ENCODE measurements around the gene STX4. TPM values are rescaled to one million over a fixed set of nuclear protein-coding genes. Genes with fewer than 3 reads are reported as not detected.

Gene STX4
- total RNA-seq, 1 experiment from 2014 or later: 29.2 TPM

DNA sequence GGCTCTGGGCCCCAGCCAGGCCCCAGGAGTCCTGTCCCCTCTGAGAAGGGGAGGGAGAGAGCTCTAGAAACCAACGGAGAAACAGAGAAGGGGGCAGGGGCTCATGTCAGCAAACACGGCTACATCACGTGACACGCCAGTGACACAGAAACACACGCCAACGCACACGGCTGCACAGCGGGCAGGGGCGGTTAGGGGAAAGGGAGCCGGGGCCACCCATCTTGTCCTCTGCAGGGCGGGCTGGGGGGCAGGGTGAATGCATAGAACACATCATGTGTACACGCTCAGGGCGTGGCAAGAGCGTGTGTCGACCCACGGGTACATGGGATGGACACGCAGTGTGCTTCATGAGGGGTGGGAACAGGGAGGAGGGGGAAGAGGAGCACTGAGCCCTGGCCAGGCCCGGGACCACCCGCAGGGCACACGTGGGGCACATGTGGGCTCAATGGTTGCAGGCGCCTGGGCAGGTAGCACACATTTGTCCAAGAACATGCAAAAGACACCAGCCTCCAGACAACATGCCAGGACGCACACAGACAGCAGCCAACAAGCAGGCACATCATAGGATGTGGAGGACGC is 43.8 kb upstream of the STX4 start:
- Mint-ChIP-seq H3K27ac (ENCODE audit: unreplicated experiment) (no peak overlapping the region), H3K4me1 (ENCODE audit: low read depth, unreplicated experiment) (peaks cover 9% of the 10 kb centered on the region), H3K36me3 (ENCODE audit: insufficient read depth, unreplicated experiment) (no peaks in the 10 kb centered on the region), H3K9me3 (ENCODE audit: unreplicated experiment) (no peaks in the 10 kb centered on the region), H3K4me3 (ENCODE audit: unreplicated experiment) (no peak overlapping the region), H3K27me3 (ENCODE audit: insufficient read depth, unreplicated experiment) (no peaks in the 10 kb centered on the region)
- intact Hi-C loops (cut with micrococcal nuclease; ENCODE audit: unreplicated experiment): loop anchor here (5.0 kb wide), 1 partner anchor 153 kb away; no protein-coding TSS in a partner anchor
- Histone ChIP-seq H3K27me3 (replicated peaks; ENCODE audit: control insufficient read depth, insufficient read depth, low read length) (no peaks in the 10 kb centered on the region), H3K9me3 (no peaks in the 10 kb centered on the region), H3K4me1 (peaks cover 7% of the 10 kb centered on the region), H3K4me3 (ENCODE audit: low read depth, low read length) (no peak overlapping the region), H3K36me3 (ENCODE audit: control insufficient read depth, insufficient read depth, low read length) (no peaks in the 10 kb centered on the region)
- TF ChIP-seq, protein P1, sequence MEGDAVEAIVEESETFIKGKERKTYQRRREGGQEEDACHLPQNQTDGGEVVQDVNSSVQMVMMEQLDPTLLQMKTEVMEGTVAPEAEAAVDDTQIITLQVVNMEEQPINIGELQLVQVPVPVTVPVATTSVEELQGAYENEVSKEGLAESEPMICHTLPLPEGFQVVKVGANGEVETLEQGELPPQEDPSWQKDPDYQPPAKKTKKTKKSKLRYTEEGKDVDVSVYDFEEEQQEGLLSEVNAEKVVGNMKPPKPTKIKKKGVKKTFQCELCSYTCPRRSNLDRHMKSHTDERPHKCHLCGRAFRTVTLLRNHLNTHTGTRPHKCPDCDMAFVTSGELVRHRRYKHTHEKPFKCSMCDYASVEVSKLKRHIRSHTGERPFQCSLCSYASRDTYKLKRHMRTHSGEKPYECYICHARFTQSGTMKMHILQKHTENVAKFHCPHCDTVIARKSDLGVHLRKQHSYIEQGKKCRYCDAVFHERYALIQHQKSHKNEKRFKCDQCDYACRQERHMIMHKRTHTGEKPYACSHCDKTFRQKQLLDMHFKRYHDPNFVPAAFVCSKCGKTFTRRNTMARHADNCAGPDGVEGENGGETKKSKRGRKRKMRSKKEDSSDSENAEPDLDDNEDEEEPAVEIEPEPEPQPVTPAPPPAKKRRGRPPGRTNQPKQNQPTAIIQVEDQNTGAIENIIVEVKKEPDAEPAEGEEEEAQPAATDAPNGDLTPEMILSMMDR (IDR thresholded peaks at IDR 0.05; ENCODE audit: insufficient read depth in 1 of 2, low read depth in 1 of 2, low read length in 1 of 2, severe bottlenecking in 1 of 2, unreplicated experiment in 1 of 2): no peak
- BruUV-seq (replicated peaks): no TSS peak
- ChIA-PET CTCF (no interaction called here), POLR2A (no interaction called here)
- DNase-seq: no peak

DNA sequence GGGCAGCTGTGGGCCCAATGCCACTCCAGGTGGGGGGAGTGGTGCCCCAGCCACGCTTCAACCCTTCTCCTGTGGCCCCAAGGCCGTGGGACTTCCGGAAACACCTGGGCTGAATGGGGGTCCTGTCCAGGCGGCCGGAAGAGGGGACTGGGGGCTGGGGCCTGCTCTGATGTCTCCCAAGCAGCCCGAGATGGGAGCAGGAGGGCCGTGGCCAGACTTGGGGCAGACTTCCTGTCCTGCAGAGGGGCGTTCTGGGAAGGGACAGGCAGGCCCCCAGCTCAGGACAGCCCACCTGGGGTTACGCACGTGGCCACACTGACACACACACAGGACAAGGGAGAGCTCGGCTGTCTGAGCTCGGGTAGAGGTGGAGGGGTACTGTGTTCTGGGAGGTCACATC is 43.3 kb upstream of the STX4 start:
- no TSS peak for BruUV-seq (replicated peaks)
- peaks cover 11% of the 10 kb centered on the region for H3K4me1 Mint-ChIP-seq (ENCODE audit: low read depth, unreplicated experiment)
- H3K9me3 Mint-ChIP-seq (ENCODE audit: unreplicated experiment): no peaks in the 10 kb centered on the region
- POLR2A ChIA-PET: no interaction called here
- no peak overlapping the region for H3K27ac Mint-ChIP-seq (ENCODE audit: unreplicated experiment)
- Histone ChIP-seq H3K4me3 (ENCODE audit: low read depth, low read length) (no peak overlapping the region), H3K27me3 (replicated peaks; ENCODE audit: control insufficient read depth, insufficient read depth, low read length) (no peaks in the 10 kb centered on the region), H3K4me1 (peaks cover 4% of the 10 kb centered on the region), H3K36me3 (ENCODE audit: control insufficient read depth, insufficient read depth, low read length) (no peaks in the 10 kb centered on the region), H3K9me3 (no peaks in the 10 kb centered on the region)
- no peaks in the 10 kb centered on the region for H3K36me3 Mint-ChIP-seq (ENCODE audit: insufficient read depth, unreplicated experiment)
- H3K27me3 Mint-ChIP-seq (ENCODE audit: insufficient read depth, unreplicated experiment): no peaks in the 10 kb centered on the region
- intact Hi-C loops (cut with micrococcal nuclease; ENCODE audit: unreplicated experiment): no loop called here
- DNase-seq: no peak
- no peak overlapping the region for H3K4me3 Mint-ChIP-seq (ENCODE audit: unreplicated experiment)
- TF ChIP-seq, protein P1 (IDR thresholded peaks at IDR 0.05; ENCODE audit: insufficient read depth in 1 of 2, low read depth in 1 of 2, low read length in 1 of 2, severe bottlenecking in 1 of 2, unreplicated experiment in 1 of 2): no peak
- CTCF ChIA-PET: no interaction called here

DNA sequence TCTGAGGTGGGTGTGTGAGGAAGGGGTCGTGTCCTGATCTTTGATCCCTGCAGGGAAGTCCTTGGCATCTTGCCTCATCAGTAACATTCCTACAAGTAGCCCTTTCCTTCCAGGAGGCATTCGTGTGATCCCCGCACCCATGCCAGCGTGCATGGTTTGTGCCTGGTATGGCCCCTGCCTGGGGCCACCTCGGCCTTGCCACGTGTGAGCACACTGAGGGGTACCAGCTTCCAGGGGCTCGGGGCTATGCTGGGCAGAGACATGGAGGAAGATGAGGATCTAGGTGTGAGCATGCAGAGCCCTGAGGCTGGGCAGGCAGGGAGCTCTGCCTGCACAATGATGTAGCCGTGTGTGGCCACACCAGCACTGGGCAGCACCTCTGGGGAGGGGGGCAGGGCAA is 42.3 kb upstream of the STX4 start:
- CTCF ChIA-PET: no interaction called here
- H3K9me3 Mint-ChIP-seq (ENCODE audit: unreplicated experiment): no peaks in the 10 kb centered on the region
- DNase-seq: no peak

More for the DNA sequence above, 42.3 kb upstream of the STX4 start:
- H3K27me3 ChIP-seq (replicated peaks; ENCODE audit: control insufficient read depth, insufficient read depth, low read length): no peaks in the 10 kb centered on the region
- Mint-ChIP-seq H3K4me1 (ENCODE audit: low read depth, unreplicated experiment) (peaks cover 7% of the 10 kb centered on the region), H3K27me3 (ENCODE audit: insufficient read depth, unreplicated experiment) (no peaks in the 10 kb centered on the region), H3K4me3 (ENCODE audit: unreplicated experiment) (no peak overlapping the region), H3K36me3 (ENCODE audit: insufficient read depth, unreplicated experiment) (no peaks in the 10 kb centered on the region), H3K27ac (ENCODE audit: unreplicated experiment) (no peak overlapping the region)
- no peaks in the 10 kb centered on the region for H3K4me1 ChIP-seq
- intact Hi-C loops (cut with micrococcal nuclease; ENCODE audit: unreplicated experiment): no loop called here
- POLR2A ChIA-PET: no interaction called here
- no peaks in the 10 kb centered on the region for H3K9me3 ChIP-seq
- H3K4me3 ChIP-seq (ENCODE audit: low read depth, low read length): no peak overlapping the region
- H3K36me3 ChIP-seq (ENCODE audit: control insufficient read depth, insufficient read depth, low read length): no peaks in the 10 kb centered on the region
- TF ChIP-seq, protein P1 (IDR thresholded peaks at IDR 0.05; ENCODE audit: insufficient read depth in 1 of 2, low read depth in 1 of 2, low read length in 1 of 2, severe bottlenecking in 1 of 2, unreplicated experiment in 1 of 2): no peak
- no TSS peak for BruUV-seq (replicated peaks)
